Activated CD8-positive, alpha-beta memory T cell treated with anti-CD3 and anti-CD28 coated beads, Interleukin-2, amount 50 U/mL, for 4 hours (primary cell): ENCODE results near the gene MZT2B.
"Not testable (repeated sequence)": the region's sequence is repeated elsewhere in the genome, so short reads cannot be mapped to it uniquely, and the experiment has no call there.

Source experiments
- DNase-seq: peaks from one replicate; pipeline ENCODE4 v3.0.0-alpha.2; 2020

Gene MZT2B

GRCh38 chr2:130220505-130220904, 38.4 kb downstream of the MZT2B start:
- not testable (repeated sequence) for DNase-seq

- not testable (repeated sequence) for DNase-seq
Measured at GRCh38 chr2:130222523-130222922, 40.5 kb downstream of the MZT2B start.

- DNase-seq = not testable (repeated sequence)
Measured at GRCh38 chr2:130228005-130228404, 45.9 kb downstream of the MZT2B start.

- DNase-seq = not testable (repeated sequence)
Measured at GRCh38 chr2:130228467-130229160, 46.6 kb downstream of the MZT2B start.

GRCh38 chr2:130229161-130229510, 47.1 kb downstream of the MZT2B start:
- DNase-seq = not testable (repeated sequence)

GRCh38 chr2:130230376-130230775, 48.3 kb downstream of the MZT2B start:
- not testable (repeated sequence) for DNase-seq

GRCh38 chr2:130230907-130231306, 48.8 kb downstream of the MZT2B start:
- not testable (repeated sequence) for DNase-seq

- DNase-seq = no peak
Measured at GRCh38 chr2:130231656-130232055, 49.6 kb downstream of the MZT2B start.

GRCh38 chr2:130233066-130233465, 51.0 kb downstream of the MZT2B start:
- not testable (repeated sequence) for DNase-seq

GRCh38 chr2:130239581-130239980, 57.5 kb downstream of the MZT2B start:
- DNase-seq = not testable (repeated sequence)
